ENCODE measurements around the gene SERP1.

The SERP1 gene

DNA sequence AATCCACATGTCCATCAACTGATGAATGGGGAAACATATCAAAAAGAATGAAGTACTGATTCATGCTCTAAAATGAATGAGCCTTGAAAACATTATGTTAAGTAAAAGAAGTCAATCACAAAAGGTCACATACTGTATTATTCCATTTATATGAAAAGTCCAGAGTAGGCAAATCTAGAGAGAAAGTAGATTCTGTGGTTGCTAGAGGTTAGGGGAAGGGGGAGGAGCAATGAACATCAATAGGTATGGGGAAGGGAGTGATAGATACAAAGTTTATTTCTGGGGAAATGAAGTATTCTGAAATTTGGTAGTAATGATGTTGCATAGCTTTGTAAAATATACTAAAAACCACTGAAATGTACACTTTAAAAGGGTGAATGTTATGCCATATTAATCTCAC, 14.5 kb downstream of the SERP1 start:
- TF ChIP-seq SPI1 (IDR thresholded peaks at IDR 0.05; ENCODE audit: borderline replicate concordance, low read depth) (no peak), POLR2AphosphoS5 (IDR thresholded peaks at IDR 0.05; ENCODE audit: low read depth) (no peak), GABPA (IDR thresholded peaks at IDR 0.05; ENCODE audit: low read depth) (no peak)
- TF ChIP-seq, protein P1, sequence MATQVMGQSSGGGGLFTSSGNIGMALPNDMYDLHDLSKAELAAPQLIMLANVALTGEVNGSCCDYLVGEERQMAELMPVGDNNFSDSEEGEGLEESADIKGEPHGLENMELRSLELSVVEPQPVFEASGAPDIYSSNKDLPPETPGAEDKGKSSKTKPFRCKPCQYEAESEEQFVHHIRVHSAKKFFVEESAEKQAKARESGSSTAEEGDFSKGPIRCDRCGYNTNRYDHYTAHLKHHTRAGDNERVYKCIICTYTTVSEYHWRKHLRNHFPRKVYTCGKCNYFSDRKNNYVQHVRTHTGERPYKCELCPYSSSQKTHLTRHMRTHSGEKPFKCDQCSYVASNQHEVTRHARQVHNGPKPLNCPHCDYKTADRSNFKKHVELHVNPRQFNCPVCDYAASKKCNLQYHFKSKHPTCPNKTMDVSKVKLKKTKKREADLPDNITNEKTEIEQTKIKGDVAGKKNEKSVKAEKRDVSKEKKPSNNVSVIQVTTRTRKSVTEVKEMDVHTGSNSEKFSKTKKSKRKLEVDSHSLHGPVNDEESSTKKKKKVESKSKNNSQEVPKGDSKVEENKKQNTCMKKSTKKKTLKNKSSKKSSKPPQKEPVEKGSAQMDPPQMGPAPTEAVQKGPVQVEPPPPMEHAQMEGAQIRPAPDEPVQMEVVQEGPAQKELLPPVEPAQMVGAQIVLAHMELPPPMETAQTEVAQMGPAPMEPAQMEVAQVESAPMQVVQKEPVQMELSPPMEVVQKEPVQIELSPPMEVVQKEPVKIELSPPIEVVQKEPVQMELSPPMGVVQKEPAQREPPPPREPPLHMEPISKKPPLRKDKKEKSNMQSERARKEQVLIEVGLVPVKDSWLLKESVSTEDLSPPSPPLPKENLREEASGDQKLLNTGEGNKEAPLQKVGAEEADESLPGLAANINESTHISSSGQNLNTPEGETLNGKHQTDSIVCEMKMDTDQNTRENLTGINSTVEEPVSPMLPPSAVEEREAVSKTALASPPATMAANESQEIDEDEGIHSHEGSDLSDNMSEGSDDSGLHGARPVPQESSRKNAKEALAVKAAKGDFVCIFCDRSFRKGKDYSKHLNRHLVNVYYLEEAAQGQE (IDR thresholded peaks at IDR 0.05; ENCODE audit: insufficient replicate concordance, low read depth): no peak
- TF ChIP-seq, protein P2, sequence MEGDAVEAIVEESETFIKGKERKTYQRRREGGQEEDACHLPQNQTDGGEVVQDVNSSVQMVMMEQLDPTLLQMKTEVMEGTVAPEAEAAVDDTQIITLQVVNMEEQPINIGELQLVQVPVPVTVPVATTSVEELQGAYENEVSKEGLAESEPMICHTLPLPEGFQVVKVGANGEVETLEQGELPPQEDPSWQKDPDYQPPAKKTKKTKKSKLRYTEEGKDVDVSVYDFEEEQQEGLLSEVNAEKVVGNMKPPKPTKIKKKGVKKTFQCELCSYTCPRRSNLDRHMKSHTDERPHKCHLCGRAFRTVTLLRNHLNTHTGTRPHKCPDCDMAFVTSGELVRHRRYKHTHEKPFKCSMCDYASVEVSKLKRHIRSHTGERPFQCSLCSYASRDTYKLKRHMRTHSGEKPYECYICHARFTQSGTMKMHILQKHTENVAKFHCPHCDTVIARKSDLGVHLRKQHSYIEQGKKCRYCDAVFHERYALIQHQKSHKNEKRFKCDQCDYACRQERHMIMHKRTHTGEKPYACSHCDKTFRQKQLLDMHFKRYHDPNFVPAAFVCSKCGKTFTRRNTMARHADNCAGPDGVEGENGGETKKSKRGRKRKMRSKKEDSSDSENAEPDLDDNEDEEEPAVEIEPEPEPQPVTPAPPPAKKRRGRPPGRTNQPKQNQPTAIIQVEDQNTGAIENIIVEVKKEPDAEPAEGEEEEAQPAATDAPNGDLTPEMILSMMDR (IDR thresholded peaks at IDR 0.05; ENCODE audit: insufficient read depth, low read length): no peak
- no peak overlapping the region for H3K27ac ChIP-seq (replicated peaks)
- no peaks in the 10 kb centered on the region for H3K27me3 ChIP-seq (ENCODE audit: insufficient read depth, poor library complexity, severe bottlenecking)
- DNase-seq (ENCODE audit: low read depth in 1 of 2, low spot score in 1 of 2): no peak
- no peak overlapping the region for H3K4me3 ChIP-seq (replicated peaks; ENCODE audit: insufficient read depth, low read length)

DNA sequence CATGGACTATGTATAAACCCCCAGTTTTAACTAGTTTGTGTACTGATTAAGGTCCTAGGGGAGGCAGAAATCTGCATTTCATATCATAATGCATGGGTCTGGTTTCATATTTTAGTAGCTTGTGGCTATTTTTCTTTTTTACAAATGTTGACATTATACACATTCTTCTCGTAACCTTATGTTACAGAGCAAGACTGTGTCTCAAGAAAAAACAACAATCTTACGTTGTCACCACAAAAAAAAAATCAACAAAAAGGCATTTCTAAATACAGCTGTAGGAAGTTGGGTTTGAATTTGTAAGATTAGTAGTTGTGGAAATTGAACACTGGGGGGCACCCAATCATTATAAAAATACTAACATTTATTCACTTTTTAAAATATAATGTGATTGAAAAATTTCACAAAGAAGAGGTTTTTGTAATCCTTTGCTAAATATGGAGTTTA, 17.9 kb downstream of the SERP1 start:
- H3K4me3 ChIP-seq (replicated peaks; ENCODE audit: insufficient read depth, low read length): no peak overlapping the region

DNA sequence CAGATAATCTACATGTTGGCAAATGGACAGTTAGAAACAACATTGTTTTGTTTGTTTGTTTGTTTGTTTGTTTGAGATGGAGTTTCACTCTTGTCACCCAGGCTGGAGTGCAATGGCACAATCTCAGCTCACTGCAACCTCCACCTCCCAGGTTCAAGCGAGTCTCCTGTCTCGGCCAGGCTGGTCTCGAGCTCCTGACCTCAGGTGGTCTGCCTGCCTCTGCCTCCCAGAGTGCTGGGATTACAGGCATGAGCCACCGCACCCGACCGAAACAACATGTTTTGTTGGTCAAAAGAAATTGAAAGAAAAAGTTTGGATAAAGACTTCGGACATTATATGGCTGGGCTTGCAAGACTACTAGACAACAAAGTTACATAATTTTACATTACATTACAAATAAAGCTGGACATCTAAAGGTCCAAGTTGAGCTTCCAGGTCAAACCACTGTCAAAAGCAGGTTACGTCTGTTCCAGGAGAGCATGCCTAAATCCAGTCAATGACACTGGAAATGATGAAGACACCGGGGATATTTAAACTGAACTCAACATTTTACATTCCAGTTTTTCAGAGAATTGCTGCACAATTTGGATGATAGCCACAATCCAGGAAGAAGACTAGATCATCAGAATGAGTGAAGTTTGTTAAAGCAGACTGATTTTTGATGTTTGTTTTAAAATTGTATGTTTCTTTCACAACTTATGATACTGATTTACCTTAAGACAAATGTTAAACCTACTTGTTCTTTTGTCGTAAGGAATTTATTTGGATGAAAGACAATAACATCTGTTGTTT, 18.6 kb downstream of the SERP1 start:
- no peak for DNase-seq (ENCODE audit: low read depth in 1 of 2, low spot score in 1 of 2)
- no peak overlapping the region for H3K4me3 ChIP-seq (replicated peaks; ENCODE audit: insufficient read depth, low read length)
- H3K27ac ChIP-seq (replicated peaks): no peak overlapping the region
- TF ChIP-seq POLR2AphosphoS5 (IDR thresholded peaks at IDR 0.05; ENCODE audit: low read depth) (no peak), SPI1 (IDR thresholded peaks at IDR 0.05; ENCODE audit: borderline replicate concordance, low read depth) (no peak), GABPA (IDR thresholded peaks at IDR 0.05; ENCODE audit: low read depth) (no peak)
- TF ChIP-seq, protein P1 (IDR thresholded peaks at IDR 0.05; ENCODE audit: insufficient replicate concordance, low read depth): no peak
- TF ChIP-seq, protein P2 (IDR thresholded peaks at IDR 0.05; ENCODE audit: insufficient read depth, low read length): no peak
- H3K27me3 ChIP-seq (ENCODE audit: insufficient read depth, poor library complexity, severe bottlenecking): no peaks in the 10 kb centered on the region

More for the DNA sequence above, 17.9 kb downstream of the SERP1 start:
- H3K27ac ChIP-seq (replicated peaks): no peak overlapping the region
- no peaks in the 10 kb centered on the region for H3K27me3 ChIP-seq (ENCODE audit: insufficient read depth, poor library complexity, severe bottlenecking)
- TF ChIP-seq POLR2AphosphoS5 (IDR thresholded peaks at IDR 0.05; ENCODE audit: low read depth) (no peak), SPI1 (IDR thresholded peaks at IDR 0.05; ENCODE audit: borderline replicate concordance, low read depth) (no peak), GABPA (IDR thresholded peaks at IDR 0.05; ENCODE audit: low read depth) (no peak)
- TF ChIP-seq, protein P1 (IDR thresholded peaks at IDR 0.05; ENCODE audit: insufficient replicate concordance, low read depth): no peak
- TF ChIP-seq, protein P2 (IDR thresholded peaks at IDR 0.05; ENCODE audit: insufficient read depth, low read length): no peak
- no peak for DNase-seq (ENCODE audit: low read depth in 1 of 2, low spot score in 1 of 2)

All from HL-60 (cell line).